Measurements from ENCODE around the gene HOXC13.
A peak's percentile ranks its signal among the peaks of the same experiment; 100 is the strongest.

HOXC13 gene

DNA sequence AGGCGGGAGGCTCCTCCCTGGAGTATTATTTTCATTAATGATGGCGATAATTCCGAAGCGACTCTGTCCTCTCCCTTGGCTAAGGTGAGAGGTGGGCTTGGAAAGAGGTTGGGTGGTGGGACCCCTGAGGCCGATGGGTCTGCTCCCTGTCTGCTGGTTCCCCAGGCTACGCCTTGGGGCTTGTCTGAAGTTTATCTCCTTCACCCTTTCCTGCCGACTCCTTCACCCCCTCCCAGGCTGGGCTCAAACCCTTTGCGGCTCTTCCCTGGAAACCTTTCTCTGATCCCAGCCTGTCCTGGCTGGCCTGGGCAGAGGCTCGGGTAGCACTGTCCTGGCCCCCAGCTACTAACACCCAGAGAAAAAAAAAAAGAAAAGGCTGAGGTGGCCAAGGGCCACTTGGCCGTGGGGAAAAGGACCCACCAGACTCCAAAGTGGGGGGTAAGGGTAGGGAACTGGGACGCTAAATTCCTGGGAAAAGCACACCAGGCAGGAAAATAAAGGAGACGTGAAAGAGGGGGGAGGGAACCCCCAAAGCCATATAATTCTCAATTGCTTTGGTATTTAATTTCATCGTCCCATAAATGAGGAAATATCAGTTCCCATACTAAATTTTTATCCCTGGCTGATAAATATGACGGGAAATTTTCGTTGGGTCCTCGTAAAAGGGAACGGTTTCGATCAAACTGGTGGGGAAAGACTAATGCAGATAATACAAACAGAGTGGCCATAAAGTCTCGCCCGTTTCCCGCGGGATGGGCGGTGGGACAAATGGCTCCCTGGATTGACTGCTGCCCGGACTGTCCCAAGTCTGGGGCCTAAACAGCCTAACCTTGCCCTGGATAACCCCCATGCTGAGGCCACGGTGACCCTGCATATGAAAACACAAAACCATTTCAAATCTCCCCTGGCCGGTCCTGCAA is 44.3 kb downstream of the HOXC13 start:
- no peak for DNase-seq (ENCODE audit: low spot score)

DNA sequence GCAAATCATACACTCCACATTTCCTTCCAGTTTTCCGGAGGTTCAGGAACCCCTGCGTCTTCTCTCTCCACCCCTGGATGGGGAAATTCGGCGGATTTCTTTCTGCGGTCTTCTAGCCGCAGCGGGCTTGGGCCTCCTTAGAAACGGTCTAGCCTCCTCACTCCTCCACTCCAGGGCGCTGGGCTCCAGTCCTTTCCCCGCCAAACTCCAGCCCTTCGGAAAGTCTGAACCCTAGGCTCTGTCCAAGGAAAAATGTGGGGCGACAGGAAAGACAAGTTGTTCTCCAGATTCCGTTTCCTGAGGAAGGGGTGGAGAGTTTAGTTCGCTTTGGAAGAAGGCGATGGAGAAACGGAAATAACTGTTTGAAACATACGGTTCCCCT is 44.9 kb downstream of the HOXC13 start:
- DNase-seq (ENCODE audit: low spot score): no peak

GRCh38 chr12:53983950-53984572 is 45.4 kb downstream of the HOXC13 start:
- DNase-seq (ENCODE audit: low spot score): no peak

GRCh38 chr12:53984901-53985691 is 46.5 kb downstream of the HOXC13 start, which contains the start of gene HOXC10:
HOXC10 (plus strand) TSS chr12:53985146; CDS start chr12:53985260, 114 bp downstream.
- peak; percentile 91 for DNase-seq (ENCODE audit: low spot score)

DNA sequence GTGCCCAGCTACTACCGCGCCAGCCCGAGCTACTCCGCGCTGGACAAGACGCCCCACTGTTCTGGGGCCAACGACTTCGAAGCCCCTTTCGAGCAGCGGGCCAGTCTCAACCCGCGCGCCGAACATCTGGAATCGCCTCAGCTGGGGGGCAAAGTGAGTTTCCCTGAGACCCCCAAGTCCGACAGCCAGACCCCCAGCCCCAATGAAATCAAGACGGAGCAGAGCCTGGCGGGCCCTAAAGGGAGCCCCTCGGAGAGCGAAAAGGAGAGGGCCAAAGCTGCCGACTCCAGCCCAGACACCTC is 47.0 kb downstream of the HOXC13 start:
- DNase-seq (ENCODE audit: low spot score): no peak

- DNase-seq (ENCODE audit: low spot score): no peak
These were observed 47.5 kb downstream of the HOXC13 start for GRCh38 chr12:53985994-53986685.

DNA sequence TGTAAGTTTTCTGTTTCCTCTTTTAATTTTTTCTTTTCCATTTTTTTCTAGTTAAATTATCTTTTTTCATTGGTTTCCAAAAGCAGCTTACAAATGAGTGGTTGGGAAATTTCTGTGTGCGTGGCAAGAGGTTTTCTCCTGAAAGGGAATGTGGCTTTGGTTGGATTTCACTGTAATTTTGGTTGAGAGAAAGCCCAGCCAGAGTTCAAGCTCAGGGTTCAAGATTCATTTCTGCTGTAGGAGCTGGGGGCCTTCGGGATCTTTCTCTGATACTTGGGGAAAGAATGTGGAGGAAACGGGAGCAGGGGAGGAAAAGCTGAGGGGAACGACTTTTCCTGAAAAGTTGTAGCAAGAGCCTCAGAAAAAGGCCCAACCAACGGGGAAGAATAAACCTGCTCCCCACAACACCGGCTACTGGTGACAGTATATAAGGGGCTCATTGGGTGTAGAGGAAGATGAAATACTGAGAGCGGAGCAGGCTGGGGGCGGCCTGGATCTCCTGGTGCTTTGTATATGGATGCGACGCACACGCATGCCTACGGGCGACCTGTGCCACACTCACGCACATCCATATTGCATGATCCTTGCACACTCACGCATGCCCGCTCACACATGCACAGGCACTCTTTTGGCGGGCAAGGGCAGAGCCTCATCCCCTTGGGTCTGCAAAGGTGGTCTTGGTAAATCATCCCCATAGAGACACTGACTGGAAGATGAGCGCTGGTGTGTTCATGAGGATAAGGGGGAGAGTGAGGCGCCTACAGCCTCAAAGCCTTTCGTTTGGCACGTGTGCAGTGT is 48.3 kb downstream of the HOXC13 start:
- DNase-seq (ENCODE audit: low spot score): no peak

DNA sequence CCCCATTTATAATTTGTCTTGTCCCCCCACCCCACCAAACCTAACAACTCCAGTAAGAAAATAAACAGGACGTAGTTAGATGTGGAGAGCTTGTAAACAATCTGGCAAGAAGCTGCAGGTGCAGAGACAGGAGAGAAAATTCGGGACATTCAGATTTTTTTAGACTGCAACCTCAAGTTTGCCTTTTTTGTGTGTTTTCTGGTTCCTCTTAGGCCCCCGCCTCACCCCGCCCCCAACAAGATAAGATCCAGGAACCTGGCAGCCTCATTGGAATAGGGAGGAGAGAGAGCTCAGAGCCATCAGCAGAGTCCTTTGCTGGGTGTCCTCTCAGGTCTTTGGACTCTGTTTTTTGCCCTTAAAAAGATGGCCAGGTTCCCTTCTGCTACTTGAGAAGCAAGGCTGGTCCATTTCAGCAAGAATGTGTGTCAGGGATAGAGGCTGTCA is 49.2 kb downstream of the HOXC13 start:
- DNase-seq (ENCODE audit: low spot score): no peak

DNA sequence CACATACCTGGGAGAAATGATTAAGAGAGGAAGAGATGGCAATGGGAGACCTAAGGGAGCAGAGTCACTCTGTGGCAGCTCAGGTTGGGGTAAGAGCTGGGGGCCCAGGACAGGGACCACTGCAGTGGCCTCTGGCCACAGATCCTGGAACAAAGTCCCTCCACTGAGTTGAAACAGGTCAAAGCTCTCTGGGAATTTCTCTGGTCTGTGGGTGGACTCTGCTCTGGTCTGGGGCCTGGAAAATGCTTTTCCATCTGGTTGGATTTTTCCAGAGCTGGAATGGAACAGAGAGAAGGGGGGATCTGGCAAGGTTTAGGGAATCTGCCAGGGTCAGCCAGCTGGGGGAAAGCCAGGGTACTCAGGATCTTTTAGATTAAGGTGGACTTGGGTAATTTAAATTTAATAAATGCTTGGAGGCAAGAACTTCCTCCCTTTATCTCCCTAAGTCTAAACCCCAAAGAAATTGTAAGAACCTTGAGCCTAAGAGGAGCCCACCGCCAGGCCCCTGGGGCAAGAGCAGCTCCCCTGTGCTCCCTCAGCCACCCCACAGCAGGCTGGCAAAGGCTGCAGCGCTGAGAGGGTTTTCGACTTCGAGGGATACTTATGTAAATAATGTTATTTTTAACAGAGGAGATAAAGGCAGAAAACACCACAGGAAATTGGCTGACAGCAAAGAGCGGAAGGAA is 50.1 kb downstream of the HOXC13 start:
- DNase-seq (ENCODE audit: low spot score): no peak

DNA sequence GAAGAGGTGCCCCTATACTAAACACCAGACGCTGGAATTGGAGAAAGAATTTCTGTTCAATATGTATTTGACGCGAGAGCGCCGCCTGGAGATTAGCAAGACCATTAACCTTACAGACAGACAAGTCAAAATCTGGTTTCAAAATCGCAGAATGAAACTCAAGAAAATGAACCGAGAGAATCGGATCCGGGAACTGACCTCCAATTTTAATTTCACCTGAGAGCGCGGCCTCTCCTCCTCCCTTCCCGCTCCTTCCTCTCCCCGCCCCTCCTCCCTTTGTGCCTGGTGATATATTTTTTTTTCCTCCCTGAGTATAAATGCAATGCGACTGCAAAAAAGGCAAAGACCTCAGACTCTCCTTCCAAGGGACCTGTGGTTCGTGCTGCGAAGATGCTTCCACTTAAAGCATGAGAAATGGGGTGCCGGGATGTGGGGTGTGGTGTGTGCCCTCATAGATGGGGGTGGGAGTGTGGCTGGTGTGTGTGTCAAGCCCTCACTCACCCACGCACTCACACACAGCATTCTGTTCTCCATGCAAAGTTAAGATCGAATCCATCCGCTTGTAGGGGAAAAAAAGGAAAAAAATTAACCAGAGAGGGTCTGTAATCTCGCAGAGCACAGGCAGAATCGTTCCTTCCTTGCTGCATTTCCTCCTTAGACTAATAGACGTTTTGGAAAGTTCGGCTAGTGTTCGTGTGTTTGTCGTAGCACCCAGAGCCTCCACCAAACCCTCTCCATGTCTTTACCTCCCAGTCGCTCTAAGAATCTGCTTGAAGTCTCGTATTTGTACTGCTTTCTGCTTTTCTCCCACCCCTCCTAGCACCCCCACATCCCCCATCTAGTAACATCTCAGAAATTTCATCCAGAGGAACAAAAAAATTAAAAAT is 50.8 kb downstream of the HOXC13 start:
- no peak for DNase-seq (ENCODE audit: low spot score)

GRCh38 chr12:53990311-53991076 is 51.9 kb downstream of the HOXC13 start:
- no peak for DNase-seq (ENCODE audit: low spot score)

DNA sequence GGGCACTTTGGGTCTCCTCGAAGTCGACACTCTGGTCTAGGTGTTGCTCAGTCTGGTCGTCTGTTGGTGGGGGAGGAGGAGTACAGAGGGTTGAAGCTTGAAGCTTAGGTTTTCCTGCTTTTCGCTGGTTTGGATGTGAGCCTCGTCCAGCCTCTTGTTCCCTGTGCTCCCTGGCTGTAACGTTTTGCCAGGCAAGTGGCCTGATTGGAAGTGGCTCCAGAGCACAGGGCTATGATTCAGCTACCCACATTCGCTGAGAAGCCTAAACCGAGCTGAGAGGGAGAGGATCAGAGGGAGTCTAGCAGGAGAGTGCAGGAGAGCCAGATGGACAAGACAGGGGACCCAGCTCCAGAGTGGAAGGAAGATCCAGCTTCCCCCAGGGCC is 52.4 kb downstream of the HOXC13 start:
- DNase-seq (ENCODE audit: low spot score): peak; percentile 79

GRCh38 chr12:53992377-53992889 is 53.8 kb downstream of the HOXC13 start:
- no peak for DNase-seq (ENCODE audit: low spot score)

- no peak for DNase-seq (ENCODE audit: low spot score)
These were observed 54.8 kb downstream of the HOXC13 start for GRCh38 chr12:53993162-53994008.

DNA sequence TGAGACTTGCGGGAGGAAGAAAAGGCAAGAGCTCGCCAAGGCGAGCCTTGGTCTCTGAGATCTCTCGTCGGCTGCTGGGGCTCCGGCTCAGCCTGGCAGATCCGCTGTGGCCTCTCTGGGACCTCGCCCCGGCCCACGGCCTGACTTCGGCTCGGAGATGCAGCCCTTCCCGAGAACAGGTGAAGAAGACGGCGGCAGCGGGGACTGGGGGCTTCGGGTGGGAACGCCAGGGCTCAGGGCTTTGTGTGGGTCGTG is 55.3 kb downstream of the HOXC13 start:
- DNase-seq (ENCODE audit: low spot score): no peak

DNA sequence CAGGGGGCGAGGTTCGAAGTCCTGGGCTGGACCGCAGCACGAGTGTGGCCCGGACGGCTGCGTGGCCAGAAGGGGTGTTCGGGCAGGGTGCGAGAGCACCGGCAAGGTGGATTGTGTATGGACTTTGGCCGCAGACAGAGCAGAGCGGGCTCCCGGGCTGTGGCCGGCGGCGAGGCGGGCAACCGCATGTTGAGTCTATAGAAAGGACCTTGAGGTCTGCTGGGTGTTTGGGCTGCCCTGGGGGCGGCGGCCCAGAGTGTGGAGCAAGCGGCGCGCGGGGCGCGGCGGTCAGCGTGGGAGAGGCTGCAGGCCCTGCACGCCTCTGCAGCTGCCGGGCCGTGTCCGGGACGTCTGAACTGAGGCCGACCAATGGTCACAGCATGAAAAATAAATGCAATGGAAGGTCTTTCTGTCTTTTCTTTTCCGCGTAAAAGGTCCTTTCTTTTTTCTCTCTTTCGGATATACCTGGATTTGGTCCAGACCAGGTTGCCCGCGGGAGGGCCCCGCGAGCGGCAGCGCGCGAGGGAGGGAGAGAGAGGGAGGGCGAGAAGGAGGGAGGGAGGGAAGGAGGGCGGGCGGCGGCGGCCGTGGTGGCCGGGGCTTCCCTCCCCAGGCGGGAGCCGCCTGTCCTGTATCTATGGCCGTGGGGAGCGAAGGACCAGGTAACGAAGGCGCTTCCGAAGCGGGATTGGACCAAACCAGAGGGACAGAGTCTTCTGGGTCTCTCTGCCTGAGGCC is 55.8 kb downstream of the HOXC13 start:
- no peak for DNase-seq (ENCODE audit: low spot score)

DNA sequence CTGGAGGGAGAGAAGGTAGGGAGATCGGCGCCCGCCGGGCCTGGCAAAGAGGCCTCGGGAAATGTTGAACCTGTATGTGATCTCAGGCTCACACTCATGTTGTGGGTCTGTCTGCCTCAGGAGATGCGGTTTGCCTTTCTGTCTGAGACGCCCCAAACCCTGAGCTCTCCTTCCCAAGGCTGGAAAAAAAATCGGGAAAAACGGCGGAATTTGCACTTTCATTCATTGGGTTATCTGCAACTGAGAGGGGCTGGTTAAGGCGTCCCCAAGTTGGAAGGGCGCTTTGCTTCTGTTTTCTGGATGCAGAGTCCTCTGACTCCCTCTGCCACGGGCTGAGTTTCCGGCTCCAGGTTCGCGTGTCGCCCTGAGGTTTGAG is 56.4 kb downstream of the HOXC13 start:
- DNase-seq (ENCODE audit: low spot score): no peak
